NCI-H510A (cell line): Measurements from ENCODE around the gene RXRG.
"Not testable (repeated sequence)": the region's sequence is repeated elsewhere in the genome, so short reads cannot be mapped to it uniquely, and the experiment has no call there.

ENCODE experiments used
- DNase-seq: peaks from one replicate; lab custom pipeline; 2025; lab: John Stamatoyannopoulos, UW

RXRG gene

DNA sequence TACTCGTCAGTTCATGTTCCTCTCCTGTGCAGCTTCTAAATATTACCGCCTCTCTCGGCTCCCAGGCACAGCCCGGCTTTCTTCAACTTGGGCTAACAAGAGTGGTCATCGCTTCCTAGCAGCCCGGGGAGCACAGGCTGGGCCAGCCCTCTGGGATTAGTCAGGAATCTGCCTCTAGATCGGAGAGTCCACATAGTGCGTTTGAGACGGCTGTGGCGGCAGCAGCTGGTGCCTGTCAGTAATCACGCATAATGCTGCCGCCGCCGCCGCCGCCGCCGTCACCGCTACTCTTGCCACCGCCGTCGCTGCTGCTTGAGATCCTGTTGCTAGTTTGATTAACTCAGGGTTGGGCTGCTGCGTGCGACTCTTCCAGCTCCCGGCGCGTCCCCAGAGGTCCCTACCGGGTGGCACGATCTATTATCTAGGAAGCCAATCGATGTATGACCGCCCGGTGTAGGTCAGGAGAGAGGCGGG, at the start of gene RXRG:
Gene RXRG (minus strand): TSS at position 230 of the 474 bp plus-strand sequence. CDS start 233 bp downstream, outside the sequence.
- DNase-seq: peak; percentile 52

GRCh38 chr1:165492845-165493373, 48.0 kb upstream of the RXRG start:
- DNase-seq: no peak

GRCh38 chr1:165490175-165490574, 45.2 kb upstream of the RXRG start:
- no peak for DNase-seq

GRCh38 chr1:165487921-165488320, 43.0 kb upstream of the RXRG start:
- DNase-seq: no peak

GRCh38 chr1:165486663-165487062, 41.7 kb upstream of the RXRG start:
- no peak for DNase-seq

- no peak for DNase-seq
Measured at GRCh38 chr1:165485716-165486115, 40.8 kb upstream of the RXRG start.

GRCh38 chr1:165484532-165484931, 39.6 kb upstream of the RXRG start:
- no peak for DNase-seq

- DNase-seq: no peak
Measured at GRCh38 chr1:165483412-165483811, 38.5 kb upstream of the RXRG start.

DNA sequence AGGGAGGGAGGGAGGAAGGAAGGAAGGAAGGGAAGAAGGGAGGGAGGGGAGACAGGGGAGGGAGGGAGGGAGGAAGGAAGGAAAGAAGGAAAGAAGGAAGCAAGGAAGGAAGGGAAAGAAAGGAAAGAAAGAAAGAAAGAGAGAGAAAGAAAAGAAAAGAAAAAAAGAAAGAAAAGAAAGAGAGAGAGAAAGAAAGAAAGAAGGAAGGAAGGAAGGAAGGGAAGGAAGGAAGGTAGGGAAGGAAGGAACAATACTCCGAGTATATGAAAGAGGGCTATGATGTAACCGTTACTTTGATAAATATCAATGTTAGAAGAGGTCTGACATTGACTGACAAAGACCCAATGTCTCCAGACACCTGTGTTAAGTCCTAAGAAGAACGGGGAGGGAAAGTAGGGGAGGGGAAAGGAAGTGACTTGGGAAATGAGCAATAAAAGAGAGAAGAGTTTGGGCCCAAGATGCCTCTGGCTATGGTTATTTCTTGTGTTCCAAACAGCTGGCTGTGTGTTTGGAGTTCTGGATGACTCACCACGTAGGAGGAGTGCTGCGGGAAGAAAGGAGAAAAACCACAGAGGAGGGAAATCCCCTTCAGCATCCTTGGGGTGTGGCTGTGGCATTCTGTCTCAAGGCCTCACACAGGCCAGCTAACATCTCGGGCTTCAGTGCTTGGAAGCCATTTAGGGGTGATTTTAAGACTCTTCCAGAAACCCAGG, 37.0 kb upstream of the RXRG start:
- DNase-seq: no peak

DNA sequence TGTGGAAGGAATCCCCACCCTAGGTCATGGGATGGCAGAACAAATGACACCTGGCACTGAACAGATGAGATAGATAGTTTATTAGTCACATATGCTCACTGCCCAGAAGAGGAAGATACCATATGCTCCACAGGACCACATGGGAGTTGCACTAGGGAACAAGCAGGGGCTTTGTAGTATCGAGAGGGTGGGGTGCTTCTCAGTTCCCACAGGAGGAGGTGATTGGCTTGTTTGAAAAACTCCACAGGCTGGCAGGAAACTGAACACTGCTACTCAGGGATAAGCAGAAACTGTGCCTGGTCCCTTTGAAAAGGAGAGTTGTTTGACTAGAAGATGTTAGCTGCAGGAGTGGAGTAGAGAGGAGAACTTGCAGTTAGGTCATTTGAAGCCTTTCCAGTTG, 31.9 kb upstream of the RXRG start:
- DNase-seq: no peak

DNA sequence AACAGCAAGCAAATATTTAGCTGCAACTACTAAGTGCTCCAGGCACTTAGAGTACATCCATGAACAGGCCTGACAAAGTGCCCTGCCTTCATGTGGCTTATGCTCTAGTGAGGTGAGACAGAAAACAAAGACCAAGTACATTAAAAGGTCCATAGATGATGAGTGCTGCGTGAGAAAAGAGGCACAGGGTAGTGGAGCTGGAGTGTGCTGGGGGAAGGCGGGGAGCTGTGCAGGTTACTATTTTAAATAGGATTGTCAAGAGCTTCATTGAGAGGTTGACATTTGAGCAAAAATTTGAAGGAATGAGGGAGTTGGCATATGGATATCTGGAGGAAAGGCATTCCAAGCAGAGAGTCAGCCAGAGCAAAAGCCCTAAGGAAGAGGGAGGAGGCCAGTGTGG, 29.3 kb upstream of the RXRG start:
- no peak for DNase-seq

- no peak for DNase-seq
Measured at GRCh38 chr1:165473081-165473480, 28.2 kb upstream of the RXRG start.

- no peak for DNase-seq
Measured at GRCh38 chr1:165468726-165469249, 23.9 kb upstream of the RXRG start.

DNA sequence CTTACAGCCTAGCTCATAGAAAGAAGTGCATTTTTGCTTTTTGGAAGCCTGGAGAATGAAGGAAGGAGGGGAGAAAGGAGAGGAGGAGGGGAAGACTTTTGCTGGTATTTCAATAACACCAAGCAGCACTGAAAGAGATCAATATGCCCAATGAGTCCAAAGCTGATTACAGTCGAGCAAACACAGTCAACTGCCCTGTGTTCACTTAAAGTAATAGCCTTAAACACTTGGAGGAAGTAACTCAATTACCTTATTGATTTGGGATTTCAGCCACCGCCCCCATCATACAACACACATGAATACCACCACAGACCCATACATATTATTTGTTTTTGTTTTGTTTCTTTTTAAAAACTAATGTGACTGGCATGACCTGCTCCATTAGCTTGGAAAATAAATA, 23.3 kb upstream of the RXRG start:
- no peak for DNase-seq

DNA sequence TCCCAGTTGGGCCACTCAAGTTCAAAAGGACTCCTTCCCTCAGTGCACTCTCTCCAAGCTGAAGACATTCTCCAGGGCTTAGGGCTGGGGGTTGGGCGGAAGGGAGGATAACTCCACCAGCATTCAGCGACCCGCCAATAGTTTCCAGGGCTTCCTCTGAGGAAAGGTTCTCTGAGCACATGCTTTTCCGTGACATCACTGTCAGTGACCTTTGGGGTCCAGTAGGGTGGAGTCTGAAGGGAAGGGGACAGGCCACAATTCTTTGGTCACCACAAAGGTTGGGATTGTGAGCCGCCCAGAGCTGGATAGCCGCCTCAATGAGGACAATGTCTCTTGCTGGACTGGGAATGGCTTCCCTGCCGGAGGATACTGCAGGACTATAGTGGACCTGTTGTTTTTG, 22.8 kb upstream of the RXRG start:
- no peak for DNase-seq

GRCh38 chr1:165463978-165464377, 19.1 kb upstream of the RXRG start:
- DNase-seq: no peak

DNA sequence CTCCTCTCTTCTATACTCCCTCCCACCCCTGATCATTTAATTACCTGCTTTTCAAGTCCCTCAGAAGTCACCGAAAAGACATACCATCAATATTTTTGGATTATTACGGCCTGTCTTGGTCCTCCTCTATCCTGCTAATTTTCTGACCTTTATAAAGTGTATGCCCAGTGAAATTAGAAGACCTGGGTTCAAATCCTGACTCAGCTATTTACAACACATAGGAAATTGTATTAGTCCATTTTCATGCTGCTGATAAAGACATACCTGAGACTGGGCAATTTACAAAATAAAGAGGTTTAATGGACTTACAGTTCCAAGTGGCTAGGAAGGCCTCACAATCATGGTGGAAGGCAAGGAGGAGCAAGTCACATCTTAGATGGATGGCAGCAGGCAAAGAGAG, 14.8 kb upstream of the RXRG start:
- DNase-seq: not testable (repeated sequence)

GRCh38 chr1:165456861-165457260, 11.9 kb upstream of the RXRG start:
- no peak for DNase-seq

- DNase-seq: peak; percentile 46
Measured at GRCh38 chr1:165456114-165456513, 11.2 kb upstream of the RXRG start.

DNA sequence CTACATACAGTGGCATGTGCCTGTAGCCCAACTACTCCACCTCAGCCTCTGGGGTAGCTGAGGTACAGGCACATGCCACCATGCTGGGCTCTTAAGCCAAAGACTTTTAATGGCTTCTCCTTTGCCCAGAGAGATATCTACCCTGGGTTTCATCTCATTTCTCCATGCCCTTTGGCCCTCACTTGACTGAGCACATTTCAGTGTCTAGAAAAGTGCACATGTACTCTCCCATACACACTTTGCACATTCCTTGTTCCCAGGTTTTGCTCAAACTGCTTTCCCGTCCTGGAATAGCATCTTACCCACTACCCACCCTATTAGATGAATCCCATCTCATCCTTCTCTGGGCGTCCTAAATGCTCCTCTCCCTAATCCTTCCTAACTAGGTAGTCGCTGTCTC, 10.2 kb upstream of the RXRG start:
- DNase-seq: no peak

- no peak for DNase-seq
Measured at GRCh38 chr1:165454091-165454610, 9.2 kb upstream of the RXRG start.

GRCh38 chr1:165452336-165453130, 7.6 kb upstream of the RXRG start:
- DNase-seq: no peak

DNA sequence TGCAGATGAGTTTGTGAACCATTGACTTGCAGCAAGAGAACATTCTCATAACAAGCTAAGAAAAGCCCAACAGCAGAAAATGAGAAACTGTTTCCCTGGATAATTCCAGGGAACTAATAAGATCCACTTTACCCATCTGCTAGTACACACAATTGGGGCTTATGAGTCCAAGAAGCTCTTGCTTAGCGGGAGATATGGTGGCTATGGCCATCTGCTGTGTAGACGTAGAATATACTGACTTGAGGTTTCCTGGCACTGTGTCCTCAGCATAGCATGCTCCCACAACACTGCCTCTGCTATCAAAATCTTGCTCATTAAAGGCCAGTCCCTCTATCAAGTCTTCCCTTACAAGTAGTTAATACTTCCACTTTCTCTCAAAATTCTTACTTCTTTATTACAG, 6.8 kb upstream of the RXRG start:
- no peak for DNase-seq
